ENCODE measurements around the gene MRPL53. TPM values are rescaled to one million over a fixed set of nuclear protein-coding genes. Genes with fewer than 3 reads are reported as not detected.

The MRPL53 gene
- total and polyA plus RNA-seq, 10 donors: 13.0 to 86.7 (median 67.3) TPM

DNA sequence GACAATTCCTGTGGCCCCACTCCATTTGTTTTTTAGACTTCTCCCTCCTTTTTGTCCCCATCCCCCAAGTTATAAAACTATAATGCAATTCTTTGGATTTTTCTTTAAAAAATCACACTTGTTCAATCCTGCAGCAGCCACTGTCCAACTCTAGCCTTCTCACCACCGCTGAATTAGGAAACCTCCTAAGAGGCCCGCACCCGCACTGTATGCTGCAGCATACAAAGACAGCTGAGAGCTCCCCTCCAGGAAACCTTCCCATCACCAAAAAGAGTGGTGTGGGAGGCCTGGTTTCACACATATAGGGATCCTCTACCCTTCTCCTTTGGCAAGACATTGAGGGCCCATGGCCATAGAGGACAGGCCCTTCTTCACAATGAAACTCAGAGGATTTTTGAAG, 32.1 kb upstream of the MRPL53 start:
- Histone ChIP-seq H3K36me3 (peaks cover 0 to 23% (median 16%) of the 10 kb centered on the region in 6 donors), H3K27me3 (replicated peaks in 1 of 7) (peaks cover 6 to 49% (median 23%) of the 10 kb centered on the region in 7 donors), H3K4me1 (peaks cover 21 to 75% (median 66%) of the 10 kb centered on the region in 6 donors), H3K4me3 (peak overlapping the region in 1 of 8 donors; percentile 90), H3K27ac (no peak overlapping the region), H3K9me3 (no peaks in the 10 kb centered on the region)
- intact Hi-C loops (cut with DNase I; ENCODE audit: low total_unique reads): loop anchor here (5.0 kb wide), 1 partner anchor 83 kb away; no protein-coding TSS in a partner anchor
- peak; percentile 39 for DNase-seq
- no peak for TF ChIP-seq POLR2A (IDR thresholded peaks at IDR 0.05)
- TF ChIP-seq, protein P1, sequence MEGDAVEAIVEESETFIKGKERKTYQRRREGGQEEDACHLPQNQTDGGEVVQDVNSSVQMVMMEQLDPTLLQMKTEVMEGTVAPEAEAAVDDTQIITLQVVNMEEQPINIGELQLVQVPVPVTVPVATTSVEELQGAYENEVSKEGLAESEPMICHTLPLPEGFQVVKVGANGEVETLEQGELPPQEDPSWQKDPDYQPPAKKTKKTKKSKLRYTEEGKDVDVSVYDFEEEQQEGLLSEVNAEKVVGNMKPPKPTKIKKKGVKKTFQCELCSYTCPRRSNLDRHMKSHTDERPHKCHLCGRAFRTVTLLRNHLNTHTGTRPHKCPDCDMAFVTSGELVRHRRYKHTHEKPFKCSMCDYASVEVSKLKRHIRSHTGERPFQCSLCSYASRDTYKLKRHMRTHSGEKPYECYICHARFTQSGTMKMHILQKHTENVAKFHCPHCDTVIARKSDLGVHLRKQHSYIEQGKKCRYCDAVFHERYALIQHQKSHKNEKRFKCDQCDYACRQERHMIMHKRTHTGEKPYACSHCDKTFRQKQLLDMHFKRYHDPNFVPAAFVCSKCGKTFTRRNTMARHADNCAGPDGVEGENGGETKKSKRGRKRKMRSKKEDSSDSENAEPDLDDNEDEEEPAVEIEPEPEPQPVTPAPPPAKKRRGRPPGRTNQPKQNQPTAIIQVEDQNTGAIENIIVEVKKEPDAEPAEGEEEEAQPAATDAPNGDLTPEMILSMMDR (IDR thresholded peaks at IDR 0.05 in 8 of 11, conservative IDR thresholded peaks at IDR 0.05 in 3 of 11): no peak
- TF ChIP-seq POLR2AphosphoS5 (IDR thresholded peaks at IDR 0.05): no peak
- WGBS, 5 donors: 91 to 96% (median 95%) methylated on average over 3 of the region's 3 CpGs

DNA sequence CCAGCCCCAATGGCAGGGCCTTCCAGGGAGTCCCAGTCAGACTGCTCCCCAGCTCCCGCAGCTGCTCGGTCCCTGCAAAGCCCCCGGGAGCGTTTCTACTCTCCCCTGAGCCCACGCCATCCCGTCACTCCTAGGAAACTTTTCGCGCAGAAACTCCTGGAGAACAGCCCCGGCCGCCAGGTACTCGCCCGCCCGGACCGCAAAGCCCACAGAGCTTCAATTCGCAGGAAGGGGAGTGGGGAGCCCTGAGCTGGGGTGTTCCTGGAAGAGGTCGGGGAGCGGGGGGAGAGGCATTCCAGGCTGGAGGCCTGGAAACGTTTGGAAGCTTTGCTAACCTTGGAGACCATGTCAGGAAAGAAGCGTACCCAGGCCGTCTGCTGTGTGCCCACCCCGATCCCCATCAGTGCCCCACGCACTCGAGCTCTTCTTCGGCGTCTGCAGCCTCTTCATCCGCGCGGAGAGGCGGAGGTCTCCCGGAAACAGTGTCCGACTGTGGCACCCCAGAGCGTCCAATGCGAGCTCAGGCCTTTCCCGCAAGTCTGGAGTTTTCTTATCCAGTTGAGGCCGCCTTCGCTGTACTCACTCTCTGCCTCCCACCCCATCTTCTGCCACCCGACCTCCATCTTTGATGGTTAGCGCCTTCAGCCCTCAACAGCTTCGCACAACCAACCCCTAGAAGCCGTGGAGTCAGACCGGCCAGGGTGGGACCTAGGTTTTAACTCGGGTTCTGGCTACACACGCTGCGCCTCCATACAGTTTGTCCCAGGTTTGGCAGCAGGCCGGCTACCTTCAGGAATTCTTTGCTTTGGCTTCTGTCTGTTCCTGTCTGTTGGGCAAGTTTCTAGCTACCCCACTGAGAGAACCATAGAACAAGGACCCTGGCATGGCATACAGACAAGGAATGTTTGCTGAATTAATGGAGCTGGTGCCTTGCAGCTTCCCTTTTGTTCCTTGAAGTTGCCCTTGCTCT, 31.3 kb upstream of the MRPL53 start:
- TF ChIP-seq POLR2A (IDR thresholded peaks at IDR 0.05) (no peak), POLR2AphosphoS5 (IDR thresholded peaks at IDR 0.05) (no peak)
- TF ChIP-seq, protein P1 (IDR thresholded peaks at IDR 0.05 in 8 of 11, conservative IDR thresholded peaks at IDR 0.05 in 3 of 11): no peak
- peak overlapping the region; percentile 41 to 86 (median 71) for H3K27ac ChIP-seq
- 48 to 61% (median 56%) methylated on average over 42 to 45 of the region's 45 CpGs for WGBS, 5 donors
- H3K27me3 ChIP-seq (replicated peaks in 1 of 7): peaks cover 9 to 57% (median 31%) of the 10 kb centered on the region in 7 donors
- peak; percentile 74 for DNase-seq
- intact Hi-C loops (cut with DNase I; ENCODE audit: low total_unique reads): loop anchor here (5.0 kb wide), 1 partner anchor 84 kb away; no protein-coding TSS in a partner anchor
- H3K4me1 ChIP-seq: peaks cover 29 to 83% (median 74%) of the 10 kb centered on the region in 6 donors
- H3K9me3 ChIP-seq: no peaks in the 10 kb centered on the region
- peak overlapping the region; percentile 41 to 90 (median 54) for H3K4me3 ChIP-seq
- H3K36me3 ChIP-seq: peaks cover 0 to 23% (median 16%) of the 10 kb centered on the region in 6 donors

- H3K4me1 ChIP-seq: peaks cover 35 to 84% (median 76%) of the 10 kb centered on the region in 6 donors
- TF ChIP-seq POLR2A (IDR thresholded peaks at IDR 0.05) (peak in 1 of 3 donors; percentile 17), POLR2AphosphoS5 (IDR thresholded peaks at IDR 0.05) (peak; percentile 73 to 85 (median 78))
- TF ChIP-seq, protein P1 (IDR thresholded peaks at IDR 0.05 in 8 of 11, conservative IDR thresholded peaks at IDR 0.05 in 3 of 11): peak in 1 of 11 experiments; percentile 16
- WGBS, 5 donors: 1 to 2% (median 1%) methylated on average over 44 to 67 of the region's 67 CpGs
- peak; percentile 93 for DNase-seq
- H3K9me3 ChIP-seq: no peaks in the 10 kb centered on the region
- intact Hi-C loops (cut with DNase I; ENCODE audit: low total_unique reads): loop anchor here (5.0 kb wide), 1 partner anchor 84 kb away; no protein-coding TSS in a partner anchor
- peaks cover 9 to 66% (median 39%) of the 10 kb centered on the region in 7 donors for H3K27me3 ChIP-seq (replicated peaks in 1 of 7)
- peak overlapping the region; percentile 41 to 90 (median 54) for H3K4me3 ChIP-seq
- H3K36me3 ChIP-seq: peaks cover 0 to 23% (median 16%) of the 10 kb centered on the region in 6 donors
- peak overlapping the region; percentile 41 to 86 (median 71) for H3K27ac ChIP-seq
Measured at GRCh38 chr2:74502720-74503505, 30.4 kb upstream of the MRPL53 start.

Data from spleen (tissue), 11 donors.